ENCODE measurements around the gene NKX2-2. TPM values are rescaled to one million over a fixed set of nuclear protein-coding genes. Genes with fewer than 3 reads are reported as not detected.

The NKX2-2 gene
- total RNA-seq, 1 experiment from 2014 or later, result not detected

GRCh38 chr20:21522481-21523280, 8.8 kb upstream of the NKX2-2 start:
- CTCF ChIA-PET, result no interaction called here
- DNase-seq, result no peak
- BruUV-seq (replicated peaks), result no TSS peak
- intact Hi-C loops (cut with micrococcal nuclease; ENCODE audit: unreplicated experiment), result no loop called here
- TF ChIP-seq CTCF (IDR thresholded peaks at IDR 0.05; ENCODE audit: unreplicated experiment), result no peak
- no peak overlapping the region for H3K4me3 Mint-ChIP-seq (ENCODE audit: low read depth, unreplicated experiment)
- H3K9me3 Mint-ChIP-seq (ENCODE audit: low read depth, unreplicated experiment), result no peaks in the 10 kb centered on the region
- H3K27ac Mint-ChIP-seq (ENCODE audit: unreplicated experiment), result no peak overlapping the region
- H3K36me3 Mint-ChIP-seq (ENCODE audit: insufficient read depth, unreplicated experiment), result no peaks in the 10 kb centered on the region
- H3K4me1 Mint-ChIP-seq (ENCODE audit: low read depth, unreplicated experiment), result no peaks in the 10 kb centered on the region
- H3K27me3 Mint-ChIP-seq (ENCODE audit: unreplicated experiment), result peaks cover 12% of the 10 kb centered on the region

GRCh38 chr20:21521596-21522480, 8.0 kb upstream of the NKX2-2 start:
- no TSS peak for BruUV-seq (replicated peaks)
- intact Hi-C loops (cut with micrococcal nuclease; ENCODE audit: unreplicated experiment), result no loop called here
- no peak for TF ChIP-seq CTCF (IDR thresholded peaks at IDR 0.05; ENCODE audit: unreplicated experiment)
- H3K27ac Mint-ChIP-seq (ENCODE audit: unreplicated experiment), result no peak overlapping the region
- no peaks in the 10 kb centered on the region for H3K9me3 Mint-ChIP-seq (ENCODE audit: low read depth, unreplicated experiment)
- peaks cover 12% of the 10 kb centered on the region for H3K27me3 Mint-ChIP-seq (ENCODE audit: unreplicated experiment)
- H3K36me3 Mint-ChIP-seq (ENCODE audit: insufficient read depth, unreplicated experiment), result no peaks in the 10 kb centered on the region
- no peak overlapping the region for H3K4me3 Mint-ChIP-seq (ENCODE audit: low read depth, unreplicated experiment)
- CTCF ChIA-PET, result no interaction called here
- H3K4me1 Mint-ChIP-seq (ENCODE audit: low read depth, unreplicated experiment), result no peaks in the 10 kb centered on the region
- DNase-seq, result no peak

GRCh38 chr20:21520702-21521595, 7.1 kb upstream of the NKX2-2 start:
- Mint-ChIP-seq H3K27ac (ENCODE audit: unreplicated experiment) (no peak overlapping the region), H3K4me1 (ENCODE audit: low read depth, unreplicated experiment) (no peaks in the 10 kb centered on the region), H3K27me3 (ENCODE audit: unreplicated experiment) (peaks cover 21% of the 10 kb centered on the region), H3K36me3 (ENCODE audit: insufficient read depth, unreplicated experiment) (no peaks in the 10 kb centered on the region), H3K9me3 (ENCODE audit: low read depth, unreplicated experiment) (no peaks in the 10 kb centered on the region), H3K4me3 (ENCODE audit: low read depth, unreplicated experiment) (no peak overlapping the region)
- CTCF ChIA-PET, result no interaction called here
- intact Hi-C loops (cut with micrococcal nuclease; ENCODE audit: unreplicated experiment), result no loop called here
- BruUV-seq (replicated peaks), result no TSS peak
- TF ChIP-seq CTCF (IDR thresholded peaks at IDR 0.05; ENCODE audit: unreplicated experiment), result no peak
- DNase-seq, result no peak

- Mint-ChIP-seq H3K4me1 (ENCODE audit: low read depth, unreplicated experiment) (no peaks in the 10 kb centered on the region), H3K27me3 (ENCODE audit: unreplicated experiment) (peaks cover 19% of the 10 kb centered on the region), H3K36me3 (ENCODE audit: insufficient read depth, unreplicated experiment) (no peaks in the 10 kb centered on the region), H3K27ac (ENCODE audit: unreplicated experiment) (no peak overlapping the region), H3K9me3 (ENCODE audit: low read depth, unreplicated experiment) (no peaks in the 10 kb centered on the region), H3K4me3 (ENCODE audit: low read depth, unreplicated experiment) (no peak overlapping the region)
- no peak for DNase-seq
- CTCF ChIA-PET, result no interaction called here
- TF ChIP-seq CTCF (IDR thresholded peaks at IDR 0.05; ENCODE audit: unreplicated experiment), result no peak
- intact Hi-C loops (cut with micrococcal nuclease; ENCODE audit: unreplicated experiment), result no loop called here
- BruUV-seq (replicated peaks), result no TSS peak
Observed at GRCh38 chr20:21519136-21519584, 5.3 kb upstream of the NKX2-2 start.

Data from Calu3 (cell line).